HepG2 (cell line): ENCODE data around the gene SLC2A8. TPM values are rescaled to one million over a fixed set of nuclear protein-coding genes. Genes with fewer than 3 reads are reported as not detected.

Experiments used
- ESRRA ChIP-seq: sonication (generic); formaldehyde crosslinking; IDR thresholded peaks from 2 replicates; pipeline ENCODE4 v1.5.1; 2020; ENCODE audit warnings: mild to moderate bottlenecking, low read depth, missing genetic modification reagents
- FOXK2 ChIP-seq: fragments of 450-650 bp; IDR thresholded peaks from 2 replicates; pipeline ENCODE4 v1.6.1; 2016
- FOXP4 ChIP-seq: sonication (generic); formaldehyde crosslinking; IDR thresholded peaks from 2 replicates; pipeline ENCODE4 v1.4.0; 2020; ENCODE audit warnings: missing genetic modification reagents
- GATA4 ChIP-seq: sonication (generic); IDR thresholded peaks from 2 replicates; pipeline ENCODE4 v1.6.1; 2016; ENCODE audit warnings: antibody characterized with exemption, low read depth, borderline replicate concordance
- HNF4G ChIP-seq, 2 experiments: sonication (generic) in 1 of 2; formaldehyde crosslinking in 1 of 2; IDR thresholded peaks; 2 replicates each; pipeline versions ENCODE4 v1.4.0 to v1.6.1; 2011 to 2020; ENCODE audit warnings: borderline replicate concordance in 2 of 2, low read depth in 2 of 2, mild to moderate bottlenecking in 2 of 2, low read length in 1 of 2, missing genetic modification reagents in 1 of 2, moderate library complexity in 1 of 2
- KAT7 ChIP-seq: IDR thresholded peaks from 2 replicates; pipeline ENCODE4 v1.6.1; 2018; ENCODE audit warnings: borderline replicate concordance, missing compliant biosample characterization
- MAFF ChIP-seq: IDR thresholded peaks from 2 replicates; pipeline ENCODE4 v1.6.1; 2011; ENCODE audit warnings: low read depth, low read length, improper control_type of control experiment
- MED8 ChIP-seq: sonication (generic); formaldehyde crosslinking; IDR thresholded peaks from 2 replicates; pipeline ENCODE4 v1.8.1; 2023; ENCODE audit warnings: mild to moderate bottlenecking, missing genetic modification reagents; ENCODE audit not compliant: insufficient replicate concordance
- MEF2D ChIP-seq: sonication (generic); formaldehyde crosslinking; IDR thresholded peaks from 2 replicates; pipeline ENCODE4 v1.5.1; 2020; ENCODE audit warnings: mild to moderate bottlenecking, missing genetic modification reagents
- MYNN ChIP-seq: sonication (generic); formaldehyde crosslinking; IDR thresholded peaks from 2 replicates; pipeline ENCODE4 v1.4.0; 2020; ENCODE audit warnings: mild to moderate bottlenecking, low read depth, missing genetic modification reagents
- NKX3-1 ChIP-seq: sonication (generic); formaldehyde crosslinking; IDR thresholded peaks from 2 replicates; pipeline ENCODE4 v1.5.0; 2020; ENCODE audit warnings: missing genetic modification reagents
- SAFB2 ChIP-seq: sonication (generic); formaldehyde crosslinking; IDR thresholded peaks from 2 replicates; pipeline ENCODE4 v1.5.1; 2020; ENCODE audit warnings: missing genetic modification reagents, low read depth, mild to moderate bottlenecking, borderline replicate concordance
- SOX5 ChIP-seq: IDR thresholded peaks from 2 replicates; pipeline ENCODE4 v1.6.1; 2016; ENCODE audit warnings: borderline replicate concordance
- TBX3 ChIP-seq: fragments of 450-650 bp; IDR thresholded peaks from 2 replicates; pipeline ENCODE4 v1.6.1; 2017; ENCODE audit warnings: antibody characterized with exemption, mild to moderate bottlenecking, inconsistent platforms, borderline replicate concordance
- ZNF260 ChIP-seq: sonication (generic); formaldehyde crosslinking; IDR thresholded peaks from 2 replicates; pipeline ENCODE4 v1.4.0; 2020; ENCODE audit warnings: missing genetic modification reagents, low read depth, mild to moderate bottlenecking, borderline replicate concordance
- ZNF274 ChIP-seq: sonication (generic); formaldehyde crosslinking; IDR thresholded peaks from 2 replicates; pipeline ENCODE4 v1.5.1; 2020; ENCODE audit warnings: mild to moderate bottlenecking, missing genetic modification reagents
- ZNF572 ChIP-seq: sonication (generic); formaldehyde crosslinking; IDR thresholded peaks from 2 replicates; pipeline ENCODE4 v1.5.1; 2020; ENCODE audit warnings: mild to moderate bottlenecking, missing genetic modification reagents
- ZNF788 ChIP-seq: sonication (generic); formaldehyde crosslinking; IDR thresholded peaks from 2 replicates; pipeline ENCODE4 v1.5.0; 2020; ENCODE audit warnings: mild to moderate bottlenecking, missing genetic modification reagents, borderline replicate concordance
- ZNF83 ChIP-seq: sonication (generic); formaldehyde crosslinking; IDR thresholded peaks from 2 replicates; pipeline ENCODE4 v1.4.0; 2020; ENCODE audit warnings: missing genetic modification reagents, mild to moderate bottlenecking, borderline replicate concordance
- ZSCAN21 ChIP-seq: sonication (generic); formaldehyde crosslinking; IDR thresholded peaks from 2 replicates; pipeline ENCODE4 v1.8.0; 2022; ENCODE audit warnings: mild to moderate bottlenecking, missing genetic modification reagents, moderate library complexity, borderline replicate concordance
- ZSCAN31 ChIP-seq: sonication (generic); formaldehyde crosslinking; IDR thresholded peaks from 2 replicates; pipeline ENCODE4 v1.5.0; 2020; ENCODE audit warnings: low read depth, mild to moderate bottlenecking, missing genetic modification reagents
- ZZZ3 ChIP-seq: sonication (generic); formaldehyde crosslinking; IDR thresholded peaks from 2 replicates; pipeline ENCODE4 v1.4.0; 2020; ENCODE audit warnings: missing genetic modification reagents, mild to moderate bottlenecking, borderline replicate concordance
- polyA plus RNA-seq, 8 experiments: library from polyadenylated mRNA; depleted of rRNA in 3 of 8; stranded (reverse) in 7 of 8; unstranded in 1 of 8; fragments of >200 nt; fragmentation: Illumina TruSeq in 4 of 8; extraction: Trizol in 4 of 8; gene quantifications; 2 replicates each; pipeline versions ENCODE4 v1.2.1 to v1.2.3, GENCODE V29; 2011 to 2016; ENCODE audit warnings: low read depth in 4 of 8, missing spikeins in 1 of 8, mixed read lengths in 1 of 8; ENCODE audit not compliant: insufficient read depth in 1 of 8
- total RNA-seq, 5 experiments: library from RNA; depleted of rRNA; stranded (reverse); fragments of >200 nt; fragmentation: Illumina TruSeq; extraction: Trizol; gene quantifications; 2 replicates each; pipeline ENCODE4 v1.2.3, GENCODE V29; 2016; ENCODE audit warnings: low read depth in 1 of 5
- TF ChIP-seq, protein P1 (sequence below), 2 experiments: fragments of 450-650 bp in 1 of 2; sonication (generic) in 1 of 2; formaldehyde crosslinking; IDR thresholded peaks; 2 replicates each; pipeline versions ENCODE4 v1.5.0 to v1.8.0; 2020 to 2022; ENCODE audit warnings: mild to moderate bottlenecking in 1 of 2, missing genetic modification reagents in 1 of 2
- TF ChIP-seq, protein P2 (sequence below): sonication (generic); formaldehyde crosslinking; conservative IDR thresholded peaks from 2 replicates; pipeline ENCODE4 v1.4.0; 2020; ENCODE audit warnings: missing genetic modification reagents

SLC2A8 gene
- total and polyA plus RNA-seq, 2 of the 13 experiments (the other 11 are each of a cell fraction or from before 2014, with no cell fraction given): 22.6 to 48.6 TPM

GRCh38 chr9:127450830-127451607 is 54.0 kb downstream of the SLC2A8 start, which contains the start of the genes LRSAM1 and RPL12 (continued):
- no peak; the same call in 1 of the 2 replicates for TF ChIP-seq ZSCAN21 (CRISPR knock-in tag)
- TF ChIP-seq MED8 (CRISPR knock-in tag): no peak
- peak; percentile 60; the same call in 1 of the 2 replicates for TF ChIP-seq MEF2D (CRISPR knock-in tag)
- no peak for TF ChIP-seq MYNN (CRISPR knock-in tag)
- peak; percentile 84 for TF ChIP-seq ZNF788
- no peak; the same call in 1 of the 2 replicates for TF ChIP-seq ESRRA (CRISPR knock-in tag)
- TF ChIP-seq SAFB2 (CRISPR knock-in tag): no peak; the same call in 1 of the 2 replicates
- TF ChIP-seq HNF4G (IDR thresholded peaks at IDR 0.05; ENCODE audit: borderline replicate concordance, low read depth, low read length): peak; percentile 47; the same call in 1 of the 2 replicates
- peak; percentile 52 for TF ChIP-seq HNF4G (CRISPR knock-in tag; IDR thresholded peaks at IDR 0.05; ENCODE audit: borderline replicate concordance, low read depth)
- peak; percentile 72 for TF ChIP-seq NKX3-1 (CRISPR knock-in tag)
- peak; percentile 67; the same call in 1 of the 2 replicates for TF ChIP-seq ZSCAN31 (CRISPR knock-in tag)
- TF ChIP-seq SOX5: peak; percentile 69; the same call in 1 of the 2 replicates
- TF ChIP-seq, protein P1, sequence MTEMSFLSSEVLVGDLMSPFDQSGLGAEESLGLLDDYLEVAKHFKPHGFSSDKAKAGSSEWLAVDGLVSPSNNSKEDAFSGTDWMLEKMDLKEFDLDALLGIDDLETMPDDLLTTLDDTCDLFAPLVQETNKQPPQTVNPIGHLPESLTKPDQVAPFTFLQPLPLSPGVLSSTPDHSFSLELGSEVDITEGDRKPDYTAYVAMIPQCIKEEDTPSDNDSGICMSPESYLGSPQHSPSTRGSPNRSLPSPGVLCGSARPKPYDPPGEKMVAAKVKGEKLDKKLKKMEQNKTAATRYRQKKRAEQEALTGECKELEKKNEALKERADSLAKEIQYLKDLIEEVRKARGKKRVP (CRISPR knock-in tag; IDR thresholded peaks at IDR 0.05): peak in 1 of 2 experiments; percentile 75; a peak in 2 of 4 replicates
- TF ChIP-seq ZNF260 (CRISPR knock-in tag): no peak
- TF ChIP-seq, protein P2, sequence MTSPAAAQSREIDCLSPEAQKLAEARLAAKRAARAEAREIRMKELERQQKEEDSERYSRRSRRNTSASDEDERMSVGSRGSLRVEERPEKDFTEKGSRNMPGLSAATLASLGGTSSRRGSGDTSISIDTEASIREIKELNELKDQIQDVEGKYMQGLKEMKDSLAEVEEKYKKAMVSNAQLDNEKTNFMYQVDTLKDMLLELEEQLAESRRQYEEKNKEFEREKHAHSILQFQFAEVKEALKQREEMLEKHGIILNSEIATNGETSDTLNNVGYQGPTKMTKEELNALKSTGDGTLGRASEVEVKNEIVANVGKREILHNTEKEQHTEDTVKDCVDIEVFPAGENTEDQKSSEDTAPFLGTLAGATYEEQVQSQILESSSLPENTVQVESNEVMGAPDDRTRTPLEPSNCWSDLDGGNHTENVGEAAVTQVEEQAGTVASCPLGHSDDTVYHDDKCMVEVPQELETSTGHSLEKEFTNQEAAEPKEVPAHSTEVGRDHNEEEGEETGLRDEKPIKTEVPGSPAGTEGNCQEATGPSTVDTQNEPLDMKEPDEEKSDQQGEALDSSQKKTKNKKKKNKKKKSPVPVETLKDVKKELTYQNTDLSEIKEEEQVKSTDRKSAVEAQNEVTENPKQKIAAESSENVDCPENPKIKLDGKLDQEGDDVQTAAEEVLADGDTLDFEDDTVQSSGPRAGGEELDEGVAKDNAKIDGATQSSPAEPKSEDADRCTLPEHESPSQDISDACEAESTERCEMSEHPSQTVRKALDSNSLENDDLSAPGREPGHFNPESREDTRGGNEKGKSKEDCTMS: no peak
- TF ChIP-seq GATA4: peak; percentile 88
- TF ChIP-seq FOXK2: no peak
- peak; percentile 86; the same call in 1 of the 2 replicates for TF ChIP-seq KAT7 (CRISPR knock-in tag)
- no peak for TF ChIP-seq TBX3
- no peak for TF ChIP-seq ZNF274
- TF ChIP-seq ZNF572: no peak
- no peak; the same call in 1 of the 2 replicates for TF ChIP-seq MAFF
- TF ChIP-seq FOXP4: peak; percentile 63
- TF ChIP-seq ZZZ3 (CRISPR knock-in tag): peak; percentile 99
- no peak for TF ChIP-seq ZNF83
